ENCODE results near the gene CLOCK. TPM values are rescaled to one million over a fixed set of nuclear protein-coding genes. Genes with fewer than 3 reads are reported as not detected.

Gene CLOCK
- total RNA-seq, 2 experiments from 2014 or later, result 11.3 to 11.4 TPM

GRCh38 chr4:55469979-55470378, 76.7 kb downstream of the CLOCK start:
- H3K27me3 Mint-ChIP-seq, result no peaks in the 10 kb centered on the region
- no peak for DNase-seq
- H3K27ac Mint-ChIP-seq, result no peak overlapping the region
- peaks cover 29% of the 10 kb centered on the region for H3K36me3 Mint-ChIP-seq
- H3K4me3 Mint-ChIP-seq, result no peak overlapping the region
- peaks cover 4% of the 10 kb centered on the region for H3K4me1 Mint-ChIP-seq
- peaks cover 7% of the 10 kb centered on the region for H3K9me3 Mint-ChIP-seq

GRCh38 chr4:55468724-55469123, 78.0 kb downstream of the CLOCK start:
- H3K27ac Mint-ChIP-seq, result no peak overlapping the region
- no peak overlapping the region for H3K4me3 Mint-ChIP-seq
- DNase-seq, result no peak

GRCh38 chr4:55466001-55466400, 80.7 kb downstream of the CLOCK start:
- H3K27ac Mint-ChIP-seq, result no peak overlapping the region
- no peaks in the 10 kb centered on the region for H3K4me1 Mint-ChIP-seq
- H3K9me3 Mint-ChIP-seq, result peaks cover 6% of the 10 kb centered on the region
- H3K4me3 Mint-ChIP-seq, result no peak overlapping the region
- peaks cover 22% of the 10 kb centered on the region for H3K36me3 Mint-ChIP-seq
- no peaks in the 10 kb centered on the region for H3K27me3 Mint-ChIP-seq
- no peak for DNase-seq

More at GRCh38 chr4:55468724-55469123, 78.0 kb downstream of the CLOCK start:
- Mint-ChIP-seq H3K4me1 (no peaks in the 10 kb centered on the region), H3K27me3 (no peaks in the 10 kb centered on the region), H3K9me3 (peaks cover 6% of the 10 kb centered on the region), H3K36me3 (peaks cover 19% of the 10 kb centered on the region)

- H3K4me3 Mint-ChIP-seq, result no peak overlapping the region
- DNase-seq, result no peak
- H3K36me3 Mint-ChIP-seq, result peaks cover 6% of the 10 kb centered on the region
- no peak overlapping the region for H3K27ac Mint-ChIP-seq
- peaks cover 2% of the 10 kb centered on the region for H3K4me1 Mint-ChIP-seq
- H3K27me3 Mint-ChIP-seq, result no peaks in the 10 kb centered on the region
- no peaks in the 10 kb centered on the region for H3K9me3 Mint-ChIP-seq
Observed at GRCh38 chr4:55458611-55459010, 88.1 kb downstream of the CLOCK start.

GRCh38 chr4:55458164-55458563, 88.5 kb downstream of the CLOCK start:
- no peak overlapping the region for H3K4me3 Mint-ChIP-seq
- no peak for DNase-seq
- no peak overlapping the region for H3K27ac Mint-ChIP-seq
- H3K4me1 Mint-ChIP-seq, result peaks cover 2% of the 10 kb centered on the region
- H3K36me3 Mint-ChIP-seq, result peaks cover 6% of the 10 kb centered on the region
- no peaks in the 10 kb centered on the region for H3K9me3 Mint-ChIP-seq
- H3K27me3 Mint-ChIP-seq, result no peaks in the 10 kb centered on the region

GRCh38 chr4:55450566-55450965, 96.1 kb downstream of the CLOCK start:
- no peak for DNase-seq
- no peak overlapping the region for H3K27ac Mint-ChIP-seq
- no peak overlapping the region for H3K4me3 Mint-ChIP-seq
- H3K4me1 Mint-ChIP-seq, result peaks cover 7% of the 10 kb centered on the region
- no peaks in the 10 kb centered on the region for H3K27me3 Mint-ChIP-seq
- H3K36me3 Mint-ChIP-seq, result peaks cover 11% of the 10 kb centered on the region
- no peaks in the 10 kb centered on the region for H3K9me3 Mint-ChIP-seq

- no peak for DNase-seq
- Mint-ChIP-seq H3K4me1 (peaks cover 7% of the 10 kb centered on the region), H3K9me3 (no peaks in the 10 kb centered on the region), H3K36me3 (peaks cover 11% of the 10 kb centered on the region), H3K4me3 (no peak overlapping the region), H3K27me3 (no peaks in the 10 kb centered on the region), H3K27ac (no peak overlapping the region)
Observed at GRCh38 chr4:55447831-55448230, 98.9 kb downstream of the CLOCK start.

GRCh38 chr4:55447108-55447708, 99.5 kb downstream of the CLOCK start:
- no peak for DNase-seq
- Mint-ChIP-seq H3K4me3 (no peak overlapping the region), H3K36me3 (peaks cover 14% of the 10 kb centered on the region), H3K27me3 (no peaks in the 10 kb centered on the region), H3K4me1 (peaks cover 12% of the 10 kb centered on the region), H3K27ac (no peak overlapping the region), H3K9me3 (no peaks in the 10 kb centered on the region)

- DNase-seq, result no peak
- Mint-ChIP-seq H3K4me3 (no peak overlapping the region), H3K27me3 (no peaks in the 10 kb centered on the region), H3K4me1 (peaks cover 12% of the 10 kb centered on the region), H3K9me3 (no peaks in the 10 kb centered on the region), H3K36me3 (peaks cover 8% of the 10 kb centered on the region), H3K27ac (no peak overlapping the region)
Observed at GRCh38 chr4:55446578-55446922, 100.2 kb downstream of the CLOCK start.

GRCh38 chr4:55445921-55446577, 100.7 kb downstream of the CLOCK start:
- Mint-ChIP-seq H3K27ac (no peak overlapping the region), H3K4me1 (peaks cover 12% of the 10 kb centered on the region), H3K36me3 (peaks cover 8% of the 10 kb centered on the region), H3K27me3 (no peaks in the 10 kb centered on the region), H3K4me3 (no peak overlapping the region), H3K9me3 (no peaks in the 10 kb centered on the region)
- no peak for DNase-seq

- H3K4me3 Mint-ChIP-seq, result no peak overlapping the region
- no peak overlapping the region for H3K27ac Mint-ChIP-seq
- DNase-seq, result no peak
Observed at GRCh38 chr4:55444827-55445226, 101.9 kb downstream of the CLOCK start.

GRCh38 chr4:55442541-55442940, 104.2 kb downstream of the CLOCK start:
- Mint-ChIP-seq H3K4me1 (peaks cover 5% of the 10 kb centered on the region), H3K9me3 (no peaks in the 10 kb centered on the region), H3K36me3 (peaks cover 12% of the 10 kb centered on the region), H3K27ac (no peak overlapping the region), H3K27me3 (no peaks in the 10 kb centered on the region), H3K4me3 (no peak overlapping the region)
- DNase-seq, result no peak

More at GRCh38 chr4:55444827-55445226, 101.9 kb downstream of the CLOCK start:
- Mint-ChIP-seq H3K27me3 (no peaks in the 10 kb centered on the region), H3K4me1 (peaks cover 12% of the 10 kb centered on the region), H3K9me3 (no peaks in the 10 kb centered on the region), H3K36me3 (peaks cover 12% of the 10 kb centered on the region)

- Mint-ChIP-seq H3K27ac (no peak overlapping the region), H3K4me1 (peaks cover 7% of the 10 kb centered on the region), H3K27me3 (no peaks in the 10 kb centered on the region), H3K9me3 (no peaks in the 10 kb centered on the region), H3K4me3 (no peak overlapping the region), H3K36me3 (peaks cover 12% of the 10 kb centered on the region)
- no peak for DNase-seq
Observed at GRCh38 chr4:55440786-55441185, 105.9 kb downstream of the CLOCK start.

- DNase-seq, result no peak
- H3K4me3 Mint-ChIP-seq, result no peak overlapping the region
- no peak overlapping the region for H3K27ac Mint-ChIP-seq
- no peaks in the 10 kb centered on the region for H3K9me3 Mint-ChIP-seq
- no peaks in the 10 kb centered on the region for H3K27me3 Mint-ChIP-seq
- H3K4me1 Mint-ChIP-seq, result peaks cover 21% of the 10 kb centered on the region
- H3K36me3 Mint-ChIP-seq, result peaks cover 15% of the 10 kb centered on the region
Observed at GRCh38 chr4:55439023-55439422, 107.7 kb downstream of the CLOCK start.

- H3K9me3 Mint-ChIP-seq, result no peaks in the 10 kb centered on the region
- H3K27me3 Mint-ChIP-seq, result no peaks in the 10 kb centered on the region
- DNase-seq, result no peak
- peaks cover 21% of the 10 kb centered on the region for H3K4me1 Mint-ChIP-seq
- peaks cover 15% of the 10 kb centered on the region for H3K36me3 Mint-ChIP-seq
- H3K4me3 Mint-ChIP-seq, result no peak overlapping the region
- no peak overlapping the region for H3K27ac Mint-ChIP-seq
Observed at GRCh38 chr4:55438314-55438713, 108.4 kb downstream of the CLOCK start.

- Mint-ChIP-seq H3K4me1 (peaks cover 21% of the 10 kb centered on the region), H3K9me3 (no peaks in the 10 kb centered on the region), H3K36me3 (peaks cover 15% of the 10 kb centered on the region), H3K4me3 (no peak overlapping the region), H3K27ac (no peak overlapping the region), H3K27me3 (no peaks in the 10 kb centered on the region)
- no peak for DNase-seq
Observed at GRCh38 chr4:55437823-55438222, 108.9 kb downstream of the CLOCK start.

Data from activated naive CD8-positive, alpha-beta T cell treated with anti-CD3 and anti-CD28 coated beads for 36 hours (primary cell).